ENCODE measurements around the gene DNAJC30. TPM values are rescaled to one million over a fixed set of nuclear protein-coding genes. Genes with fewer than 3 reads are reported as not detected.

DNAJC30 gene
- total RNA-seq, 1 donor from 2014 or later = 0.96 TPM

DNA sequence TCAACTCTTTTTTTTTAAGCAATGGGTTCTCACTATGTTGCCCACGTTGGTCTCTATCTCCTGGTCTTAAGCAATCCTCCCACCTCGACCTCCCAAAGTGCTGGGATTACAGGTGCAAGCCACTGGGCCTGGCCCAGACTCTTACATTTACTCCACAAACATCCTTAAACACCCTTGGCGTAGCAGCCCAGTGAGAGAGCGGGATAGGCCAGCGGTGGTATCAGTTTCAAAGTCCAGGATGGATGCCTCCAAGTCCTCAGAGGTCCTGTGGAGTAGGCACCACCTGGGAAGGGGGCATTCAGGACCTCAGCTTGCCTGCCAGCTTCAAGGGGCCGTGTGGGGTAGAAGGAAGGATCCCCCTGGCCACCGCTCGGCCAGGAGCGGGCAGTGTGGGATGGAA, 33.7 kb downstream of the DNAJC30 start:
- DNase-seq (ENCODE audit: low spot score) = no peak

DNA sequence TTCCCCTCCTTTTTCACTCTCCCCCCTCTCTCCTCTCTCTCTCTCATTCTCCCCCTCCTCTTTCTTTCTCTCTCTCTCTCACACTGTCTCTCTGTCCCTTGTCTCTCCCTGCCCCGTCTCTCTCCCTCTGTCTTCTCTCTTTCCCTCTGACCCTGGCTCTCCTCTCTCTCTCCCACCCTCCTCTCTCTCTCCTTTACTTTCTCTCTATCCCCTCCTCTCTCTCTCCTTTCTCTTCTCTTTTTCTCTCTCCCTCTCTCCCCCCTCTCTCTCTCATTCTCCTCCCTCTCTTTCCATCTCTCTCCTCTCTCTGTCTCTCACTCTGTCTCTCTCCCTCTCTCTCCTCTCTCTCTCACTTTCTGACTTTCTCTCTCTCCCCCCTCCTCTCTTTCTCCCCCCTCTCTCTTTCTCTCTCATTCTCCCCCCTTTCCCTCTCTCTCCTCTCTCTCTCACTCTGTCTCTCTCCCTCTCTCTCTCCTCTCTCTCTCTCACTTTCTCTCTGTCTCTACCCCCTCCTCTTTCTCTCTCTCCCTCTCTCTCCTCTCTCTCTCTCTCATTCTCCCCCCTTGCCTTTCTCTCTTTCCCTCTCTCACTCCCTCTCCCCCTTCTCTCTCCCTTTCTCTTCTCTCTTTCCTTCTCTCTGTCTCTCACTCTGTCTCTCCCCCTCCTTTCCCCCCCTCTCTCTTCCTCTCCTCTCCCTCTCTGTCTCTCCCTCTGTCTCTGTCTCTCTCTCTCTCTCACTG, 34.5 kb downstream of the DNAJC30 start:
- no peak for DNase-seq (ENCODE audit: low spot score)

DNA sequence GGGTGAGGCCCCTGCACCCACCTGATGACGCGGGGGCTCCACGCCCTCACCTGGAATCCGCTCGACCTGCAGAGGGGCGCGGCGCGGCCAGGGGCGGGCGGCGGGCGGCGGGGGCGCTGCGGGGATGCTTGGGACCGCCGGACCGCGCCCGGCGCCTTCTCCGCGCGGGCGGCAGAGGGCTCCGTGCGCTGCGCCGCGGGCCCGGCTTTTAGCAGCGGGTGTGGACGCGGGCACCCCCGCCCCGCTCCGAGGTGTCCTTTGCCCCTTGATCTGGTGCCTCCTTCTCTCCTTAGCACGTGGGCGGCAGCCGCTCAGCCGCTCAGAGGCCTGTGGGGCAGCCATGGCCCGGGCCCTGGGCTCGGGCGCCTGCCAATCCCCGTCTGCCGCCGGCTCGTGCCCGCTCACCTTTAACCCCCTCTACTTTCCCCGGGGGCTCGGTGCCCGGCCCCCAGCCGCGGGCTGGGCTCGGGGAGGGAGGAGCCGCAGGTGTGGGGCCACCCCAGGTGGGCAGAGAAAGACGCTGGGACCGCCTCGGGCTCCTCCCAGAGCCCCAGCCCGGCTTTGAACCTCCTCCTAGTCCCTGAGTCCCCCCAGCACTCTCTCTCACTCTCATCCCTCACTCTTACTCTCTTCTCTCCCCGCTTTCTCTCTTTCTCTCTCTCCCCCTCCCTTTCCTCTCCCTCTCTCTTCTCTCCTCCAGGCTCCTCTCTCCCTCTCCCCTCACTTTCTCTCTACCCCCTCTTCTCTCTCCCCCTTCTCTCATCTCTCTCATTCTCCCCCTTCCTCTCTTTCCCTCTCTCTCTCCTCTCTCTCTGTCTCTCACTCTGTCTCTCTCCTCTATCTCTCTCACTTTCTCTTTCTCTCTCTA, 35.3 kb downstream of the DNAJC30 start:
- no peak for DNase-seq (ENCODE audit: low spot score)

DNA sequence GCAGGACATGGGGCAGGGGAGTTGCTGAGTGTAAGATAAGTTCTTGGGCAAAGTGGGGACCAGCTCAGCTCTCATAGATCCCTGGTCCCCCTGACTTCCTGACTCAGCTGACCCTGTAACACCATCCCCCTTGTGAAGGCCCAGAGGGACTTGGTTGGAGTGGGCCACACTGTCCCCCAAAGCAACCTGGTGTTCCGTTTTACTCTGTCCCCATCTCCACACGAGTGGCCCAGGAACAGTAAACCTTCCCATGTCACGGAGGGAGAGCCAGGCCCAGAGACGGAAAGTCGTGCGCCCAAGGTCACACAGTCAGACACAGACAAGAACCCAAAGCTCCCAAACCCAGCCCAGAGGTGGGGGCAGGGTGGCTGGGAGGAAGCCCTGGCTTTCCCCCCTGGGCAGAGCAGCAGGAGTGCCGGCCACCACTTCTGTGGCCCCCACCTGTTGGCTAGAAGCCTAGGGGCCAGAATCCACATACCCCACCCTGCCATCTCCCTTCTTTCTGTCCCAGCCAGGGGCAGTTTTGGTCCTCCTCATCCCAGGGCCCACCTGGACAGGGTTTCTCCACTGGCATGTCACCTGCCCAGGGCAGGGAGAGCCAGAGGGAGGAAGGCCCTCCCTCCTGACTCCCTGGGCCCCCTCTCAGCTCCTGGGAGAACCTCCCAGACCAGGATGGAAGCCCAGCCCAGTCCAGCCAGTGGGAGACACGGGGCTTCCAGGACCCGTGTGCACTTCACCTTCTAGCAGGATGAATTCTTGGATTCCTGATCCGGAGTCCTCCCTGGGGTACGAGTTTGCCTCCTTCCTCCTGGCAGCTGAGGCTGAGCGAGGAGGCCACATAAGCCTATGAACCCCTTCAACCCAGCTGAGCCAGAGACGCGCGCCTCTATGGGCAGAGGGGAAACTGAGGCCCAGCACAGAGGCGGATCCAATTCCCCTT, 36.2 kb downstream of the DNAJC30 start:
- no peak for DNase-seq (ENCODE audit: low spot score)

DNA sequence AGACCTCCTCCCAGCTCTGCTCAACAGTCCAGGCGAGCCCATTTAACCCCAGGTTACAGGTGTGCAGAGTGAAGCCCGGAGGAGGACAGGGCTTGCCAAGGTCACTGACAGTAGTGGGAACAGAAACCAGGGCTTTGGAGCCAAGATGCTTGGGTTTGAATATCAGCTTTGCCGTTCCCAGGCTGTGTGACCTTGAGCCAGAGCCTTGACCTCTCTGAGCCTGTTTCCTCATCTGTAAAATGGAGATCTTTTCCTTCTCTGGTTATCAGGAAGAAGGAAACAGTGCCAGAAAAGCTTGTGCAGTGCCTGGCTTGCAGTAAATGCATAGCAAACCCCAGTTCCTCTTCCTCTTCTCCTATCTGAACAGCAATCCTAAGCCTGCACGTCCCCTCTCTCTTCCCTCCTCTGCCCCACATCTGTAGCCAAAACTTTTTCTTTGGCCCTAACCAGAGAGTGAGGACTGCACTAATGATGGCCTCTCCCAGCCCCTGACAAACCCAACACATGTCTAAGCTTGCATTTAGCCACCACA, 37.5 kb downstream of the DNAJC30 start:
- DNase-seq (ENCODE audit: low spot score) = no peak

DNA sequence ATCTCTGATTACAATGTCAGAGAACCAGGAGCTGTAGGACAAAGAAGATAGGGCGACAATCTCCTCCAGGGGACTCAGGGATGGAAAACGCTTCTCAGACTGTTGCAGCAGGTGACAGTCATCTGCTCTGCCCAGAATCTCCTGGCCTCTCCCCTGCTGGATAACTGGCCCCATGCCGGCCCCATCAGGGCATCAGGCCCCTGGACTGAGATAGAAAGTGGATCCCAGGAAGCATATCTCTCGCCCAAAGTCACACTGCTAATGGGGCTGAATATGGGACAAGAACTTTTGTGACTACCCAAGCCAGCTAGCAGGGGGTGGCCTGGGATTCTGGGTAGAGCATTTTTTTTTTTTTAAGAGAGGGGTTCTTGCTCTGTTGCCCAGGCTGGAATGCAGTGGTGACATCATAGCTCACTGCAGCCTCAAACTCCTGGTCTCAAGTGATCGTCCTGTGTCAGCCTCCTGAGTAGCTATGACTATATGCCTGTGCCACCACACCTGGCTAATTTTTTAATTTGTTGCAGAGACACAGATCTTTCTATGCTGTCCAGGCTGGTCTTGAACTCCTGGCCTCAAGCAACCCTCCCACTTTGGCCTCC, 38.5 kb downstream of the DNAJC30 start:
- no peak for DNase-seq (ENCODE audit: low spot score)

DNA sequence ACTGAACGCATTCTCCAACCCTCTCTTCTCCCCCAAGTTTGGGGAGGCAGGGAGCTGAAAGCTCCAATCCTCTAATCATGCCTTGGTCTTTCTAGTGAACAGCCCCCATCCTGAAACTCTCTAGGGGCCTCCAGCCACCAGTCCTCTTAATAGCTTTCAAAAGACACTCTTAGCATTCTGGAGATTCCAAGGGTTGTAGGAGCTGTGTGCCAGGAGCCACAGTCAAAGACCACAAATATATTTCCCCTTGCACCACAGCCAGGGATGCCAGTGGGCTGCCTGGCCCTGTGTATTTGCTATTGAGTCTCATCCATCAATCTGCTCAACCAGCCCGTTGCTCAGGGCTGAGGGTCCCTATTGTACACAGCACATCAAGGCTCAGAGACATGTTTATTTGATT, 40.4 kb downstream of the DNAJC30 start:
- DNase-seq (ENCODE audit: low spot score) = no peak

DNA sequence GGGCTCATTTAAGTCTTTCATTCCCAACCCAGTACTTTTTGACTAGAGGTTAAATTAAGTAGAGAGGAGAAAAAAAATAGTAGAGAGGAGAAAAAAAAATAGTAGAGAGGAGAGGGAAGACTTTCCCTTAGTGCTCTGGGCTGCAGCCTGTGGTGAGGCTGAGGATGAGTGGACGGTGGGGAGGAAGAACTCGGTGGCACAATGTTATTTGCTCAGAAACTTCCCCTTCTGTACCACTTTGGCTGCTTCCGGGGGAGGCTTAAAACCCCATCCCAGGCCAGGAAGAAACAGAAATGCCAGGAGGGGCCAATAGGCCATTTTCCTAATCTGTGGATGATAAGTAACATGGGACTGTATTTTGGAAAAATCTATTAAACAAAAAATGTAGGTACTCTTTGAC, 44.3 kb downstream of the DNAJC30 start:
- DNase-seq (ENCODE audit: low spot score) = no peak

DNA sequence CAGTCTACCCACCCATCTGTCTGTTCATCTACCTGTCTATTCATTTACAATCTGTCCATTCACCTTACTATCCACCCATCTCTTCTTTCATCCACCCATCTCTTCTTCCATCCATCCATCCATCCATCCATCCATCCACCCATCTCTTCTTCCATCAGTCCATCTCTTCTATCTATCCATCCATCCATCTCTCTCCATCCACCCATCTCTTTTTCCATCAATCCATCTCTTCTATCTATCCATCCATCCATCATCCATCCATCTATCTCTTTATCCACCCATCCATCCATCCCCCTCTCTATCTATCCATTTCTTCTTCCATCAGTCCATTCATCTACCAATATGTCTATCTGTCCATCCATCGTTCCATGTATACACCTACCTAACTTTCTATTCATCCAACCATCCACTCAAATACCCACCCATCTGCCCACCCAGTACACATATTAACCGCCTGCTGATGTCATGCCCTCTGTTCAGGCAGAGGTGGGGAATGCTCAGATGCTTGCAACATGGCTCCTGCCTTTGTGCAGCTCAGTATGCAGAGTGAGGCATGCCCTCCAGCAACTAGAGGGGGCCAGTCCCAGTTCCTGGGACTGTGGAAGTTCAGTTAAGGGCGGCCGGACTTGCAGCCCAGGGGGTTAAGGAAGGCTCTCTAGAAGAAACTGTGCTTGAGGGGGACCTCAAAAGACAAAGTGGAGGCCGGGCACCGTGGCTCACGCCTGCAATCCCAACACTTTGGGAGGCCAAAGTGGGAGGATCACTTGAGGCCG, 47.6 kb downstream of the DNAJC30 start:
- no peak for DNase-seq (ENCODE audit: low spot score)

DNA sequence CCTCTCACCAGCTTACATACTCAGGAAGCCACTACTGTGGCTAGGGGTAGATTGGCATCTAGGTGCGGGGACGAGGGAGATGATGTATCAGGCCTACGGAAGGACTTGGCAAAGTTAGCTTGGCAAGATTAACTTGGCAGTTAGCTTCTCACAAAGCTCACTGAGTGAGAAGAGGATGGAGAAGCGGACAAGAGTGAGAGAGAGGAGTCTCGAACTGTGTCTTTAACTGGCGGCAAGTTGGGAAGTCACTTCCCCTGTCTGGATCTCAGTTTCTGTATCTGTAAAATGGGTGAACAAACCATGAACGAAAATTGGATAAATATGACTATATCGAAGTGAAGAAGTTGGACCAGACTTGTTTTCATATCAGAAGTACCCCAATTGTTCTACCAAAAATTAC, 49.4 kb downstream of the DNAJC30 start:
- DNase-seq (ENCODE audit: low spot score) = no peak

DNA sequence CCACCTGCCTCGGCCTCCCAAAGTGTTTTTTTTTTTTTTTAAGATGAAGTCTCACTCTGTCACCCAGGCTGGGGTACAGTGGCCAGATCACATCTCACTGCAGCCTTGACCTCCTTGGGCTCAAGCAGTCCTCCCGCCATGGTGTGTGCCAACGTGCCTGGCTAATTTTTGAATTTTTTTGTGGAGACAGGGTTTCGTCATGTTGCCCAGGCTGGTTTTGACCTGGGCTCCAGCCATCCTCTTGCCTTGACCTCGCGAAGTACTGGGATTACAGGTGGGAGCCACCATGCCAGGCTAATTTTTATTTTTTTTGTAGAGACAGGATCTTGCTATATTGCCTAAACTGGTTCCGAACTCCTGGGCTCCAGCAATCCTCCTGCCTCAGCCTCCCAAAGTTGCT, 49.9 kb downstream of the DNAJC30 start:
- DNase-seq (ENCODE audit: low spot score) = no peak

DNA sequence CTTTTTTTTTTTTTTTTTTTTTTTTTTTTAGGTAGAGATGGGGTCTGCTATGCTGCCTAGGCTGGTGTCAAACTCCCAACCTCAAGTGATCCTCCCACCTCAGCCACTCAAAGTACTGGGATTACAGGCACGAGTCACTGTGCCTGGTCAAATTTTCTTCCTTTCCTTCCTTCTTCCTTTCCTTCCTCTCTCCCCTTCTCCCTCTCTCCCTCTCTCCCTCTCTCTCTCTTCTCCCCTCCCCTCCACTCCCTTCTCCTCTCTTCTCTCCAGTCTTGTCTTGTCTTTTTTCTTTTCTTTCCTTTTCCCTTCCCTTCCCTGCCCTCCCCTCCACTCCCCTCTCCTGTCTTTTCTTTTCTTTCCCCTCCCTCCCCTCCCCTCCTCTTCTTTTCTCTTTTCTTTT, 51.7 kb downstream of the DNAJC30 start:
- DNase-seq (ENCODE audit: low spot score) = no peak

Other genes with a start within 250 kb of the DNAJC30 start
- gene FZD9, start 249.7 kb downstream of the DNAJC30 start, total RNA-seq (ENCODE audit: insufficient read depth, low replicate concordance) = not detected
- gene BAZ1B, start 161.2 kb downstream of the DNAJC30 start, total RNA-seq (ENCODE audit: insufficient read depth, low replicate concordance) = 57.8 TPM
- 11.6 TPM for gene BCL7B, start 125.8 kb downstream of the DNAJC30 start, total RNA-seq (ENCODE audit: insufficient read depth, low replicate concordance)
- gene TBL2, start 104.9 kb downstream of the DNAJC30 start, total RNA-seq (ENCODE audit: insufficient read depth, low replicate concordance) = 19.7 TPM
- gene MLXIPL, start 58.9 kb downstream of the DNAJC30 start, total RNA-seq (ENCODE audit: insufficient read depth, low replicate concordance) = 1.7 TPM
- 10.1 TPM for gene VPS37D, start 15.6 kb downstream of the DNAJC30 start, total RNA-seq (ENCODE audit: insufficient read depth, low replicate concordance)
- 47.4 TPM for gene BUD23, start 144 bp upstream of the DNAJC30 start, total RNA-seq (ENCODE audit: insufficient read depth, low replicate concordance)
- gene STX1A, start 36.2 kb upstream of the DNAJC30 start, total RNA-seq (ENCODE audit: insufficient read depth, low replicate concordance) = 24.6 TPM
- gene ABHD11, start 55.3 kb upstream of the DNAJC30 start, total RNA-seq (ENCODE audit: insufficient read depth, low replicate concordance) = 2.2 TPM
- 0.72 TPM for gene CLDN3, start 86.8 kb upstream of the DNAJC30 start, total RNA-seq (ENCODE audit: insufficient read depth, low replicate concordance)
- 17.6 TPM for gene CLDN4, start 147.5 kb upstream of the DNAJC30 start, total RNA-seq (ENCODE audit: insufficient read depth, low replicate concordance)
- gene METTL27, start 159.1 kb upstream of the DNAJC30 start, total RNA-seq (ENCODE audit: insufficient read depth, low replicate concordance) = not detected
- gene TMEM270, start 177.7 kb upstream of the DNAJC30 start, total RNA-seq (ENCODE audit: insufficient read depth, low replicate concordance) = not detected